GM10248 (cell line): ENCODE measurements around the gene CPSF4L.

Source experiments
- CTCF ChIA-PET: fragments of 300-600 bp; sonication (Branson Sonifier 250); formaldehyde crosslinking; extraction: SDS; loops from one replicate; lab custom pipeline; 2021; ENCODE audit warnings: antibody characterized with exemption; lab: Yijun Ruan, JAX
- POLR2A ChIA-PET: fragments of 350-650 bp; sonication (Branson Sonifier 250); formaldehyde crosslinking; extraction: SDS; loops from one replicate; lab custom pipeline; 2020; ENCODE audit warnings: antibody characterized with exemption; lab: Yijun Ruan, JAX
- DNase-seq: peaks from one replicate; pipeline ENCODE4 v3.0.0; 2012; ENCODE audit errors: extremely low spot score
- TF ChIP-seq, protein P1 (sequence below): IDR thresholded peaks from 2 replicates; pipeline ENCODE4 v1.5.1; 2012; ENCODE audit warnings: mild to moderate bottlenecking, low read depth; ENCODE audit errors: extremely low read depth, missing control alignments, control extremely low read depth

CPSF4L gene

GRCh38 chr17:73226556-73227172 lies 35.0 kb downstream of the CPSF4L start:
- ChIA-PET CTCF (interaction anchor here (1.0 to 2.8 kb wide), 8 partner anchors 10 to 501 kb away, joined by 3 to 15 read pairs (median 4); no protein-coding TSS in a partner anchor), POLR2A (no interaction called here)
- TF ChIP-seq, protein P1, sequence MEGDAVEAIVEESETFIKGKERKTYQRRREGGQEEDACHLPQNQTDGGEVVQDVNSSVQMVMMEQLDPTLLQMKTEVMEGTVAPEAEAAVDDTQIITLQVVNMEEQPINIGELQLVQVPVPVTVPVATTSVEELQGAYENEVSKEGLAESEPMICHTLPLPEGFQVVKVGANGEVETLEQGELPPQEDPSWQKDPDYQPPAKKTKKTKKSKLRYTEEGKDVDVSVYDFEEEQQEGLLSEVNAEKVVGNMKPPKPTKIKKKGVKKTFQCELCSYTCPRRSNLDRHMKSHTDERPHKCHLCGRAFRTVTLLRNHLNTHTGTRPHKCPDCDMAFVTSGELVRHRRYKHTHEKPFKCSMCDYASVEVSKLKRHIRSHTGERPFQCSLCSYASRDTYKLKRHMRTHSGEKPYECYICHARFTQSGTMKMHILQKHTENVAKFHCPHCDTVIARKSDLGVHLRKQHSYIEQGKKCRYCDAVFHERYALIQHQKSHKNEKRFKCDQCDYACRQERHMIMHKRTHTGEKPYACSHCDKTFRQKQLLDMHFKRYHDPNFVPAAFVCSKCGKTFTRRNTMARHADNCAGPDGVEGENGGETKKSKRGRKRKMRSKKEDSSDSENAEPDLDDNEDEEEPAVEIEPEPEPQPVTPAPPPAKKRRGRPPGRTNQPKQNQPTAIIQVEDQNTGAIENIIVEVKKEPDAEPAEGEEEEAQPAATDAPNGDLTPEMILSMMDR: no peak
- no peak for DNase-seq

DNA sequence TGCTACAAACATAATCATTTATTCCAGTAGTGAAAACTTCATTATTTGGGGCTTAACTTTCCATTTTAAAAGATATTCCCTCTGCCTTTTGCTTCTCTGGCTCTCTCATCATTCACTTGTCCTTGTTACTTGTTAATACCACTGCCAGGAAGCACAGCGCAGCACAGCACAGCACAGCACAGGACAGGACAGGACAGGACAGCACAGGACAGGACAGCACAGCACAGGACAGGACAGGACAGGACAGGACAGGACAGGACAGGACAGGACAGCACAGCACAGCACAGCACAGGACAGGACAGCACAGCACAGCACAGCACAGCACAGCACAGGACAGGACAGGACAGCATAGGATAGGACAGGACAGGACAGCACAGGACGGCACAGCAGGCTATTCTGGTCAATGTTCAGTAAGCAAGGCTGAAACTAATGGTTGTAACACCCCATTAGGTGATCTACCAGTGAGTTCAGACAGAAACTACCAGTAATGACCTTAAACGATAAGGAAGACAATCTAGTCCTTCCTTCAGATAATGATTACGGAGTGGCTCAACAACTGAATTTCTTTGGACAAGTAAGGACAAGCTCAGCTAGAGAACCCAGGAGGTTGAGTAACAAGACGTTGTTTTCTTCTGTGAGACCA lies 36.9 kb downstream of the CPSF4L start:
- POLR2A ChIA-PET: no interaction called here
- TF ChIP-seq, protein P1: no peak
- CTCF ChIA-PET: interaction anchor here (0.9 kb wide), 1 partner anchor 7 kb away, joined by 3 read pairs; a partner anchor contains a TSS
- no peak for DNase-seq

GRCh38 chr17:73224237-73224636 lies 37.4 kb downstream of the CPSF4L start:
- POLR2A ChIA-PET: no interaction called here

GRCh38 chr17:73223626-73224230 lies 38.0 kb downstream of the CPSF4L start:
- POLR2A ChIA-PET: no interaction called here
- CTCF ChIA-PET: interaction anchor here (0.9 to 1.8 kb wide), 2 partner anchors 8 to 32 kb away, joined by 3 to 7 read pairs; a partner anchor contains a TSS
- TF ChIP-seq, protein P1: no peak

More at GRCh38 chr17:73224237-73224636, 37.4 kb downstream of the CPSF4L start:
- CTCF ChIA-PET: interaction anchor here (0.9 kb wide), 1 partner anchor 8 kb away, joined by 3 read pairs; a partner anchor contains a TSS
- TF ChIP-seq, protein P1: no peak
- DNase-seq: no peak

GRCh38 chr17:73215447-73215846 lies 46.2 kb downstream of the CPSF4L start:
- ChIA-PET POLR2A (no interaction called here), CTCF (interaction anchor here (1.1 to 1.2 kb wide), 2 partner anchors 12 to 229 kb away, joined by 3 read pairs; no protein-coding TSS in a partner anchor)
- TF ChIP-seq, protein P1: peak; percentile 9
- no peak for DNase-seq

More at GRCh38 chr17:73223626-73224230, 38.0 kb downstream of the CPSF4L start:
- DNase-seq: no peak

DNA sequence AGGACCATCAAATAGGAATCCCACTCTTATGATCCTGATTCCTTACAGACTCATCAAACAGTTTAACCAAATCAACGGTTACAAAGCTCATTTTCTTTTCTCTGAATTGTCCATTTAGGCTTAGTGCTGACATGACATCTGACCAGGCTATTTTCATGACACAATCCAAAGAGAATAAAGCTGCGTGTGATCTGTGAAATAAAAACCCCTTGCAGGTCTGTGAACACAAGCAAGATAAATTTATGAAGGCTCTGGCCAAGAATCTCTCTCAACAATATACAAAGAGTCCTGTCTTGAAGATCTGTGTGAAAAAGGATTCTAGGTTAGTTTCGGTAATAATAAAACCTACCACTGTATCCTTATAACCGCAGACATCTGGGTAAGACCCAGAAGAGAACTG lies 46.8 kb downstream of the CPSF4L start:
- ChIA-PET POLR2A (no interaction called here), CTCF (interaction anchor here (0.7 kb wide), 1 partner anchor 490 kb away, joined by 3 read pairs; no protein-coding TSS in a partner anchor)
- no peak for DNase-seq
- TF ChIP-seq, protein P1: no peak
